WTC11 (cell line): ENCODE results near the gene GBP3. TPM values are rescaled to one million over a fixed set of nuclear protein-coding genes. Genes with fewer than 3 reads are reported as not detected.

Source experiments
- ATAC-seq: fragments of 200-7000 bp; cut with Tn5 transposase; 2 replicates; pipeline ENCODE4 v1.10.0; 2021; ENCODE audit warnings: mild to moderate bottlenecking, moderate library complexity
- CTCF ChIA-PET: fragments of 300-600 bp; sonication (Branson Sonifier 250); formaldehyde crosslinking; loops from one replicate; lab custom pipeline; 2021; ENCODE audit warnings: antibody characterized with exemption; lab: Charles Lee
- POLR2A ChIA-PET: fragments of 350-600 bp; sonication (Branson Sonifier 250); formaldehyde crosslinking; loops from one replicate; lab custom pipeline; 2021; ENCODE audit warnings: antibody characterized with exemption; lab: Charles Lee
- DNase-seq: peaks from one replicate; pipeline ENCODE4 v3.0.0; 2021; ENCODE audit warnings: low spot score
- H3K27ac Mint-ChIP-seq: 2 replicates; pipeline ENCODE4 v1.8.0; 2021; ENCODE audit warnings: mixed read lengths
- H3K27me3 Mint-ChIP-seq: 2 replicates; pipeline ENCODE4 v1.8.0; 2021; ENCODE audit warnings: low read depth, mild to moderate bottlenecking, moderate library complexity, mixed read lengths
- H3K36me3 Mint-ChIP-seq: 2 replicates; pipeline ENCODE4 v1.8.0; 2021; ENCODE audit warnings: mixed read lengths
- H3K4me1 Mint-ChIP-seq: 2 replicates; pipeline ENCODE4 v1.8.0; 2022; ENCODE audit warnings: mixed read lengths
- H3K4me3 Mint-ChIP-seq: 2 replicates; pipeline ENCODE4 v1.8.0; 2021; ENCODE audit warnings: mild to moderate bottlenecking, moderate library complexity, mixed read lengths
- H3K9me3 Mint-ChIP-seq: 2 replicates; pipeline ENCODE4 v1.8.0; 2021; ENCODE audit warnings: mixed read lengths
- AFF4 ChIP-seq: sonication (generic); formaldehyde crosslinking; IDR thresholded peaks from 2 replicates; pipeline ENCODE4 v1.8.1; 2023; ENCODE audit warnings: mild to moderate bottlenecking, missing genetic modification reagents, borderline replicate concordance
- CREB1 ChIP-seq: sonication (generic); formaldehyde crosslinking; IDR thresholded peaks from 2 replicates; pipeline ENCODE4 v1.8.0; 2023; ENCODE audit warnings: mild to moderate bottlenecking, missing genetic modification reagents
- CTCF ChIP-seq: fragments of 200-600 bp; IDR thresholded peaks from 2 replicates; pipeline ENCODE4 v1.8.0; 2022; ENCODE audit warnings: antibody characterized with exemption
- GRHL2 ChIP-seq: fragments of 250-450 bp; sonication (Bioruptor Pico); IDR thresholded peaks from 2 replicates; pipeline ENCODE4 v1.8.0; 2022; ENCODE audit warnings: mild to moderate bottlenecking, moderate library complexity; ENCODE audit not compliant: insufficient replicate concordance, severe bottlenecking
- GTF2I ChIP-seq: fragments of 250-450 bp; sonication (Bioruptor Pico); conservative IDR thresholded peaks from 2 replicates; pipeline ENCODE4 v1.4.0; 2021; ENCODE audit warnings: mild to moderate bottlenecking
- MXD4 ChIP-seq: fragments of 250-450 bp; sonication (Bioruptor Pico); IDR thresholded peaks from 2 replicates; pipeline ENCODE4 v1.8.0; 2021; ENCODE audit warnings: mild to moderate bottlenecking, moderate library complexity, borderline replicate concordance
- NFYB ChIP-seq: sonication (generic); formaldehyde crosslinking; conservative IDR thresholded peaks from 2 replicates; pipeline ENCODE4 v1.8.0; 2022; ENCODE audit warnings: low read depth, missing genetic modification reagents
- TP53 ChIP-seq: sonication (generic); formaldehyde crosslinking; IDR thresholded peaks from 2 replicates; pipeline ENCODE4 v1.8.1; 2023; ENCODE audit warnings: mild to moderate bottlenecking, missing genetic modification reagents
- ZBTB43 ChIP-seq: sonication (generic); formaldehyde crosslinking; IDR thresholded peaks from 2 replicates; pipeline ENCODE4 v1.8.1; 2023; ENCODE audit warnings: mild to moderate bottlenecking, missing genetic modification reagents
- ZNF138 ChIP-seq: sonication (generic); formaldehyde crosslinking; conservative IDR thresholded peaks from 2 replicates; pipeline ENCODE4 v1.8.1; 2022; ENCODE audit warnings: mild to moderate bottlenecking, moderate library complexity, missing genetic modification reagents
- ZNF232 ChIP-seq: sonication (generic); formaldehyde crosslinking; IDR thresholded peaks from 2 replicates; pipeline ENCODE4 v1.8.0; 2022; ENCODE audit warnings: mild to moderate bottlenecking, missing genetic modification reagents
- ZNF263 ChIP-seq: sonication (generic); formaldehyde crosslinking; IDR thresholded peaks from 2 replicates; pipeline ENCODE4 v1.8.1; 2022; ENCODE audit warnings: low read depth, mild to moderate bottlenecking, moderate library complexity, missing genetic modification reagents
- ZNF281 ChIP-seq: sonication (generic); formaldehyde crosslinking; IDR thresholded peaks from 2 replicates; pipeline ENCODE4 v1.8.0; 2023; ENCODE audit warnings: mild to moderate bottlenecking, missing genetic modification reagents
- total RNA-seq: library from RNA; stranded (reverse); gene quantifications from 3 replicates; pipeline ENCODE4 v1.2.3, GENCODE V29; 2021
- TF ChIP-seq, protein P1 (sequence below): sonication (generic); formaldehyde crosslinking; conservative IDR thresholded peaks from 2 replicates; pipeline ENCODE4 v1.8.1; 2023; ENCODE audit warnings: mild to moderate bottlenecking, low read depth, missing genetic modification reagents, moderate library complexity
- TF ChIP-seq, protein P2 (sequence below): fragments of 250-450 bp; sonication (Bioruptor Pico); IDR thresholded peaks from 2 replicates; pipeline ENCODE4 v2.1.2; 2022; ENCODE audit warnings: mild to moderate bottlenecking, moderate library complexity

GBP3 gene
- total RNA-seq, 1 experiment from 2014 or later = not detected

- Mint-ChIP-seq H3K4me3 (no peak overlapping the region), H3K27me3 (no peaks in the 10 kb centered on the region), H3K9me3 (no peaks in the 10 kb centered on the region), H3K4me1 (no peaks in the 10 kb centered on the region), H3K27ac (no peak overlapping the region), H3K36me3 (no peaks in the 10 kb centered on the region)
- peak; percentile 86 for ATAC-seq
- ChIA-PET POLR2A (interaction anchor here (0.6 to 0.7 kb wide), 2 partner anchors 16 to 299 kb away, joined by 3 to 5 read pairs; no protein-coding TSS in a partner anchor), CTCF (interaction anchor here (0.6 to 3.0 kb wide), 6 partner anchors 14 to 635 kb away, joined by 3 to 10 read pairs (median 4); no protein-coding TSS in a partner anchor)
- DNase-seq = no peak
- TF ChIP-seq CTCF (peak; percentile 51), MXD4 (CRISPR knock-in tag) (no peak), ZNF263 (CRISPR knock-in tag) (no peak), ZNF232 (CRISPR knock-in tag) (no peak)
Observed at GRCh38 chr1:88998716-88999115, 23.9 kb downstream of the GBP3 start.

GRCh38 chr1:88990426-88990825 is 32.2 kb downstream of the GBP3 start:
- Mint-ChIP-seq H3K36me3 (peaks cover 16% of the 10 kb centered on the region), H3K4me1 (peaks cover 24% of the 10 kb centered on the region), H3K9me3 (no peaks in the 10 kb centered on the region), H3K27ac (peak overlapping the region; percentile 3; the same call in 1 of the 2 replicates), H3K27me3 (no peaks in the 10 kb centered on the region), H3K4me3 (no peak overlapping the region; the same call in 1 of the 2 replicates)
- DNase-seq (no peak), ATAC-seq (no peak)
- ChIA-PET POLR2A (no interaction called here), CTCF (interaction anchor here (1.4 kb wide), 1 partner anchor 772 kb away, joined by 4 read pairs; no protein-coding TSS in a partner anchor)
- TF ChIP-seq, protein P1, sequence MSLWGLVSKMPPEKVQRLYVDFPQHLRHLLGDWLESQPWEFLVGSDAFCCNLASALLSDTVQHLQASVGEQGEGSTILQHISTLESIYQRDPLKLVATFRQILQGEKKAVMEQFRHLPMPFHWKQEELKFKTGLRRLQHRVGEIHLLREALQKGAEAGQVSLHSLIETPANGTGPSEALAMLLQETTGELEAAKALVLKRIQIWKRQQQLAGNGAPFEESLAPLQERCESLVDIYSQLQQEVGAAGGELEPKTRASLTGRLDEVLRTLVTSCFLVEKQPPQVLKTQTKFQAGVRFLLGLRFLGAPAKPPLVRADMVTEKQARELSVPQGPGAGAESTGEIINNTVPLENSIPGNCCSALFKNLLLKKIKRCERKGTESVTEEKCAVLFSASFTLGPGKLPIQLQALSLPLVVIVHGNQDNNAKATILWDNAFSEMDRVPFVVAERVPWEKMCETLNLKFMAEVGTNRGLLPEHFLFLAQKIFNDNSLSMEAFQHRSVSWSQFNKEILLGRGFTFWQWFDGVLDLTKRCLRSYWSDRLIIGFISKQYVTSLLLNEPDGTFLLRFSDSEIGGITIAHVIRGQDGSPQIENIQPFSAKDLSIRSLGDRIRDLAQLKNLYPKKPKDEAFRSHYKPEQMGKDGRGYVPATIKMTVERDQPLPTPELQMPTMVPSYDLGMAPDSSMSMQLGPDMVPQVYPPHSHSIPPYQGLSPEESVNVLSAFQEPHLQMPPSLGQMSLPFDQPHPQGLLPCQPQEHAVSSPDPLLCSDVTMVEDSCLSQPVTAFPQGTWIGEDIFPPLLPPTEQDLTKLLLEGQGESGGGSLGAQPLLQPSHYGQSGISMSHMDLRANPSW (CRISPR knock-in tag) = no peak
- TF ChIP-seq AFF4 (CRISPR knock-in tag) = no peak
- no peak for TF ChIP-seq GTF2I (CRISPR knock-in tag)

- no peak for DNase-seq
- ATAC-seq = no peak
- H3K9me3 Mint-ChIP-seq = 0 out of 2 replicates have a peak, but pooled peaks cover 3% of the 10 kb centered on the region
- peaks cover 32% of the 10 kb centered on the region for H3K4me1 Mint-ChIP-seq
- H3K27me3 Mint-ChIP-seq = no peaks in the 10 kb centered on the region
- no peak overlapping the region for H3K4me3 Mint-ChIP-seq
- POLR2A ChIA-PET = no interaction called here
- peak overlapping the region; percentile 64; the same call in 1 of the 2 replicates for H3K27ac Mint-ChIP-seq
- peaks cover 39% of the 10 kb centered on the region for H3K36me3 Mint-ChIP-seq
- TF ChIP-seq CREB1 (CRISPR knock-in tag) (no peak), NFYB (CRISPR knock-in tag) (no peak), GRHL2 (CRISPR knock-in tag) (no peak), ZBTB43 (CRISPR knock-in tag) (no peak), ZNF281 (CRISPR knock-in tag) (no peak), TP53 (CRISPR knock-in tag) (no peak), ZNF138 (CRISPR knock-in tag) (no peak)
- TF ChIP-seq, protein P2, sequence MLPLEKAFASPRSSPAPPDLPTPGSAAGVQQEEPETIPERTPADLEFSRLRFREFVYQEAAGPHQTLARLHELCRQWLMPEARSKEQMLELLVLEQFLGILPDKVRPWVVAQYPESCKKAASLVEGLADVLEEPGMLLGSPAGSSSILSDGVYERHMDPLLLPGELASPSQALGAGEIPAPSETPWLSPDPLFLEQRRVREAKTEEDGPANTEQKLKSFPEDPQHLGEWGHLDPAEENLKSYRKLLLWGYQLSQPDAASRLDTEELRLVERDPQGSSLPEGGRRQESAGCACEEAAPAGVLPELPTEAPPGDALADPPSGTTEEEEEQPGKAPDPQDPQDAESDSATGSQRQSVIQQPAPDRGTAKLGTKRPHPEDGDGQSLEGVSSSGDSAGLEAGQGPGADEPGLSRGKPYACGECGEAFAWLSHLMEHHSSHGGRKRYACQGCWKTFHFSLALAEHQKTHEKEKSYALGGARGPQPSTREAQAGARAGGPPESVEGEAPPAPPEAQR (CRISPR knock-in tag) = no peak
- CTCF ChIA-PET = interaction anchor here (3.1 kb wide), 1 partner anchor 11 kb away, joined by 25 read pairs; no protein-coding TSS in a partner anchor
Observed at GRCh38 chr1:88985692-88986091, 37.0 kb downstream of the GBP3 start.
